GM12878 (cell line): ENCODE results near the gene TSHZ2. TPM values are rescaled to one million over a fixed set of nuclear protein-coding genes. Genes with fewer than 3 reads are reported as not detected.

ENCODE experiments used
- ATAC-seq: fragments of 200-7000 bp; cut with Tn5 transposase; 3 replicates; pipeline ENCODE4 v1.9.1; 2020; ENCODE audit warnings: mild to moderate bottlenecking, moderate library complexity
- BruUV-seq: library from RNA; stranded (reverse); fragments of 400-500 nt; replicated peaks from 2 replicates; lab custom pipeline; 2021; lab: Mats Ljungman, UMichigan
- CTCF ChIA-PET: fragments of 300-600 bp; sonication (Branson Sonifier 250); formaldehyde crosslinking; extraction: SDS; loops from one replicate; lab custom pipeline; 2021; ENCODE audit warnings: inconsistent platforms; lab: Yijun Ruan, JAX
- POLR2A ChIA-PET: fragments of 350-600 bp; formaldehyde crosslinking; extraction: SDS; loops from one replicate; lab custom pipeline; 2021; ENCODE audit warnings: inconsistent platforms; lab: Charles Lee
- RAD21 ChIA-PET: fragments of 300-600 bp; sonication (Branson Sonifier 250); formaldehyde crosslinking; loops from one replicate; lab custom pipeline; 2023; ENCODE audit warnings: antibody characterized with exemption; ENCODE audit not compliant: unreplicated experiment; lab: Charles Lee
- SMC1A ChIA-PET: fragments of 300-600 bp; sonication (Branson Sonifier 250); formaldehyde crosslinking; loops from one replicate; lab custom pipeline; 2023; ENCODE audit not compliant: unreplicated experiment, uncharacterized antibody; lab: Charles Lee
- DNase-seq: peaks from one replicate; pipeline ENCODE4 v3.0.0-alpha.2; 2011; ENCODE audit warnings: low read depth, low spot score
- FAIRE-seq: peaks from 3 replicates; lab custom pipeline; 2011; peaks lifted over from hg19 to GRCh38; lab: Jason Lieb, UNC
- H2AFZ ChIP-seq: 2 replicates; pipeline ENCODE4 v1.6.0; 2011; ENCODE audit warnings: low read depth, low read length, control low read depth; ENCODE audit not compliant: control insufficient read depth
- H3K27ac ChIP-seq: 2 replicates; pipeline ENCODE4 v1.5.1; 2011; ENCODE audit warnings: control low read depth; ENCODE audit not compliant: control insufficient read depth, insufficient read depth
- H3K27me3 ChIP-seq, 2 experiments: replicated peaks in 1 of 2; 2 replicates each; pipeline versions ENCODE4 v1.6.0 to v1.6.1; 2011; ENCODE audit warnings: low read length in 1 of 2; ENCODE audit not compliant: control insufficient read depth in 2 of 2, insufficient read depth in 2 of 2
- H3K36me3 ChIP-seq, 2 experiments: 2 replicates each; pipeline ENCODE4 v1.5.1; 2011; ENCODE audit warnings: low read length in 1 of 2; ENCODE audit not compliant: control insufficient read depth in 2 of 2, insufficient read depth in 2 of 2
- H3K4me1 ChIP-seq: 2 replicates; pipeline ENCODE4 v1.6.1; 2011; ENCODE audit warnings: mild to moderate bottlenecking, low read length, moderate library complexity, mixed read lengths; ENCODE audit not compliant: control insufficient read depth, insufficient read depth
- H3K4me2 ChIP-seq: 2 replicates; pipeline ENCODE4 v1.6.0; 2011; ENCODE audit warnings: control low read depth; ENCODE audit not compliant: control insufficient read depth, insufficient read depth
- H3K4me3 ChIP-seq: fragments of 200-600 bp; sonication (generic); 2 replicates; pipeline ENCODE4 v1.5.1; 2016
- H3K79me2 ChIP-seq: 2 replicates; pipeline ENCODE4 v1.6.0; 2011; ENCODE audit warnings: low read length; ENCODE audit not compliant: control insufficient read depth, insufficient read depth
- H3K9ac ChIP-seq: 2 replicates; pipeline ENCODE4 v1.8.0; 2011; ENCODE audit warnings: low read length, control low read depth, mixed read lengths; ENCODE audit not compliant: control insufficient read depth, insufficient read depth
- H3K9me3 ChIP-seq: replicated peaks from 3 replicates; pipeline ENCODE4 v1.5.1; 2011; ENCODE audit warnings: mild to moderate bottlenecking, low read length; ENCODE audit not compliant: control insufficient read depth, insufficient read depth
- H4K20me1 ChIP-seq: 2 replicates; pipeline ENCODE4 v1.6.0; 2011; ENCODE audit not compliant: control insufficient read depth, insufficient read depth
- BHLHE40 ChIP-seq, 2 experiments: fragments of 450-650 bp in 1 of 2; IDR thresholded peaks; 2 replicates each; pipeline ENCODE4 v1.6.1; 2011 to 2017; ENCODE audit warnings: low read depth in 2 of 2, borderline replicate concordance in 1 of 2, improper control_type of control experiment in 1 of 2, low read length in 1 of 2, mild to moderate bottlenecking in 1 of 2
- CBFB ChIP-seq: IDR thresholded peaks from 2 replicates; pipeline ENCODE4 v1.6.1; 2016; ENCODE audit warnings: antibody characterized with exemption, low read depth
- E4F1 ChIP-seq: fragments of 450-650 bp; IDR thresholded peaks from 2 replicates; pipeline ENCODE4 v1.6.1; 2018; ENCODE audit warnings: borderline replicate concordance, mild to moderate bottlenecking; ENCODE audit not compliant: partially characterized antibody
- EGR1 ChIP-seq, 2 experiments: IDR thresholded peaks; 1 replicate in 1 of 2; 2 replicates in 1 of 2; pipeline ENCODE4 v1.6.1; 2011 to 2012; ENCODE audit warnings: low read depth in 2 of 2, low read length in 2 of 2, borderline replicate concordance in 1 of 2, mild to moderate bottlenecking in 1 of 2, moderate library complexity in 1 of 2
- HDAC2 ChIP-seq: fragments of 200-600 bp; sonication (generic); IDR thresholded peaks from 2 replicates; pipeline ENCODE4 v1.6.1; 2017
- NFIC ChIP-seq: IDR thresholded peaks from 2 replicates; pipeline ENCODE4 v1.6.1; 2012; ENCODE audit warnings: low read depth, mild to moderate bottlenecking, inconsistent platforms, low read length, moderate library complexity
- NFYB ChIP-seq: IDR thresholded peaks from 2 replicates; pipeline ENCODE4 v1.6.1; 2011; ENCODE audit warnings: low read depth, mild to moderate bottlenecking, low read length, improper control_type of control experiment, moderate library complexity; ENCODE audit not compliant: insufficient read depth
- POLR2AphosphoS2 ChIP-seq: IDR thresholded peaks from 2 replicates; pipeline ENCODE4 v1.6.1; 2011; ENCODE audit warnings: low read depth, mild to moderate bottlenecking, low read length, improper control_type of control experiment, moderate library complexity
- SPI1 ChIP-seq: IDR thresholded peaks from 2 replicates; pipeline ENCODE4 v1.6.1; 2011; ENCODE audit warnings: low read depth, mild to moderate bottlenecking, low read length, moderate library complexity, borderline replicate concordance; ENCODE audit not compliant: insufficient read depth
- ZSCAN29 ChIP-seq: fragments of 450-650 bp; IDR thresholded peaks from 2 replicates; pipeline ENCODE4 v1.6.1; 2017; ENCODE audit warnings: mild to moderate bottlenecking, moderate library complexity
- WGBS: methylation state at CpG from one replicate; pipeline ENCODE4 v1.1.6; 2016; ENCODE audit warnings: low lambda C conversion rate; ENCODE audit not compliant: insufficient replicate concordance, insufficient coverage; ENCODE audit errors: missing lambda C conversion rate; 5-methylcytosine and 5-hydroxymethylcytosine counted together
- in situ Hi-C: fragments of 300-500 bp; cut with MboI; formaldehyde crosslinking; loops from 9 replicates; pipeline ENCODE4 v1.14.3; 2018; ENCODE audit warnings: mixed read lengths
- intact Hi-C: fragments of 100-400 bp; cut with micrococcal nuclease; formaldehyde crosslinking; loops from one replicate; pipeline ENCODE4 v1.14.2; 2022; ENCODE audit not compliant: unreplicated experiment
- polyA plus RNA-seq, 11 experiments: library from polyadenylated mRNA; depleted of rRNA in 4 of 11; unstranded in 6 of 11; stranded (reverse) in 5 of 11; fragments of >200 nt; fragmentation: Nextera tagmentation in 4 of 11; fragmentation: Illumina TruSeq in 1 of 11; extraction: Ambion mirVana in 4 of 11; extraction: Trizol in 1 of 11; gene quantifications; 1 replicate in 1 of 11; 2 replicates in 10 of 11; pipeline versions ENCODE4 v1.2.1 to v1.2.3, GENCODE V29; 2011 to 2016; ENCODE audit warnings: inconsistent platforms in 2 of 11, missing spikeins in 2 of 11, low read depth in 1 of 11
- total RNA-seq, 4 experiments: library from RNA; depleted of rRNA in 3 of 4; stranded (reverse); fragments of >200 nt in 3 of 4; fragmentation: Illumina TruSeq in 1 of 4; extraction: Trizol in 1 of 4; gene quantifications; 2 replicates each; pipeline versions ENCODE4 v1.2.1 to v1.2.3, GENCODE V29; 2013 to 2021
- TF ChIP-seq, protein P1 (sequence below): fragments of 150-350 bp; IDR thresholded peaks from 2 replicates; pipeline ENCODE4 v1.6.1; 2016; ENCODE audit warnings: low read depth, low read length
- TF ChIP-seq, protein P2 (sequence below): fragments of 450-650 bp; formaldehyde crosslinking; IDR thresholded peaks from 2 replicates; pipeline ENCODE4 v1.5.0; 2022; ENCODE audit warnings: mild to moderate bottlenecking, missing genetic modification characterization

TSHZ2 gene
- total and polyA plus RNA-seq, 10 of the 15 experiments (the other 5 are each of a cell fraction or from before 2014, with no cell fraction given), result 0.01 to 0.86 (median 0.13) TPM; not detected in 2

GRCh38 chr20:53527196-53527595 is 555.0 kb downstream of the TSHZ2 start (continued):
- TF ChIP-seq, protein P1, sequence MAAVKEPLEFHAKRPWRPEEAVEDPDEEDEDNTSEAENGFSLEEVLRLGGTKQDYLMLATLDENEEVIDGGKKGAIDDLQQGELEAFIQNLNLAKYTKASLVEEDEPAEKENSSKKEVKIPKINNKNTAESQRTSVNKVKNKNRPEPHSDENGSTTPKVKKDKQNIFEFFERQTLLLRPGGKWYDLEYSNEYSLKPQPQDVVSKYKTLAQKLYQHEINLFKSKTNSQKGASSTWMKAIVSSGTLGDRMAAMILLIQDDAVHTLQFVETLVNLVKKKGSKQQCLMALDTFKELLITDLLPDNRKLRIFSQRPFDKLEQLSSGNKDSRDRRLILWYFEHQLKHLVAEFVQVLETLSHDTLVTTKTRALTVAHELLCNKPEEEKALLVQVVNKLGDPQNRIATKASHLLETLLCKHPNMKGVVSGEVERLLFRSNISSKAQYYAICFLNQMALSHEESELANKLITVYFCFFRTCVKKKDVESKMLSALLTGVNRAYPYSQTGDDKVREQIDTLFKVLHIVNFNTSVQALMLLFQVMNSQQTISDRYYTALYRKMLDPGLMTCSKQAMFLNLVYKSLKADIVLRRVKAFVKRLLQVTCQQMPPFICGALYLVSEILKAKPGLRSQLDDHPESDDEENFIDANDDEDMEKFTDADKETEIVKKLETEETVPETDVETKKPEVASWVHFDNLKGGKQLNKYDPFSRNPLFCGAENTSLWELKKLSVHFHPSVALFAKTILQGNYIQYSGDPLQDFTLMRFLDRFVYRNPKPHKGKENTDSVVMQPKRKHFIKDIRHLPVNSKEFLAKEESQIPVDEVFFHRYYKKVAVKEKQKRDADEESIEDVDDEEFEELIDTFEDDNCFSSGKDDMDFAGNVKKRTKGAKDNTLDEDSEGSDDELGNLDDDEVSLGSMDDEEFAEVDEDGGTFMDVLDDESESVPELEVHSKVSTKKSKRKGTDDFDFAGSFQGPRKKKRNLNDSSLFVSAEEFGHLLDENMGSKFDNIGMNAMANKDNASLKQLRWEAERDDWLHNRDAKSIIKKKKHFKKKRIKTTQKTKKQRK, result no peak
- TF ChIP-seq ZSCAN29 (no peak), NFYB (no peak), NFIC (no peak)

- no peak overlapping the region for H2AFZ ChIP-seq
- FAIRE-seq, result no peak
- DNase-seq, result no peak
- SMC1A ChIA-PET, result no interaction called here
- H3K27ac ChIP-seq, result no peak overlapping the region
- no peaks in the 10 kb centered on the region for H3K79me2 ChIP-seq
- H4K20me1 ChIP-seq, result no peaks in the 10 kb centered on the region
- RAD21 ChIA-PET, result no interaction called here
- 28% methylated on average over 5 of the region's 5 CpGs for WGBS
- intact Hi-C loops, result loop anchor here (10.0 kb wide), 1 partner anchor 275 kb away; no protein-coding TSS in a partner anchor
- H3K9ac ChIP-seq, result no peak overlapping the region
- no TSS peak for BruUV-seq
- CTCF ChIA-PET, result no interaction called here
- no peaks in the 10 kb centered on the region for H3K27me3 ChIP-seq
- H3K9me3 ChIP-seq, result no peaks in the 10 kb centered on the region
- POLR2A ChIA-PET, result interaction anchor here (0.7 kb wide), 2 partner anchors 20 to 530 kb away, joined by 4 to 7 read pairs; no protein-coding TSS in a partner anchor
- in situ Hi-C loops, result no loop called here
- no peaks in the 10 kb centered on the region for H3K4me1 ChIP-seq
- no peak overlapping the region for H3K4me2 ChIP-seq
- no peaks in the 10 kb centered on the region for H3K36me3 ChIP-seq
- H3K4me3 ChIP-seq, result no peak overlapping the region
- ATAC-seq, result no peak
- no peak for TF ChIP-seq SPI1
- TF ChIP-seq CBFB, result no peak
- no peak for TF ChIP-seq EGR1 (IDR thresholded peaks at IDR 0.05; ENCODE audit: borderline replicate concordance in 1 of 2, low read depth in 2 of 2, low read length in 2 of 2)
- no peak for TF ChIP-seq E4F1
- TF ChIP-seq POLR2AphosphoS2, result no peak
- TF ChIP-seq, protein P2, sequence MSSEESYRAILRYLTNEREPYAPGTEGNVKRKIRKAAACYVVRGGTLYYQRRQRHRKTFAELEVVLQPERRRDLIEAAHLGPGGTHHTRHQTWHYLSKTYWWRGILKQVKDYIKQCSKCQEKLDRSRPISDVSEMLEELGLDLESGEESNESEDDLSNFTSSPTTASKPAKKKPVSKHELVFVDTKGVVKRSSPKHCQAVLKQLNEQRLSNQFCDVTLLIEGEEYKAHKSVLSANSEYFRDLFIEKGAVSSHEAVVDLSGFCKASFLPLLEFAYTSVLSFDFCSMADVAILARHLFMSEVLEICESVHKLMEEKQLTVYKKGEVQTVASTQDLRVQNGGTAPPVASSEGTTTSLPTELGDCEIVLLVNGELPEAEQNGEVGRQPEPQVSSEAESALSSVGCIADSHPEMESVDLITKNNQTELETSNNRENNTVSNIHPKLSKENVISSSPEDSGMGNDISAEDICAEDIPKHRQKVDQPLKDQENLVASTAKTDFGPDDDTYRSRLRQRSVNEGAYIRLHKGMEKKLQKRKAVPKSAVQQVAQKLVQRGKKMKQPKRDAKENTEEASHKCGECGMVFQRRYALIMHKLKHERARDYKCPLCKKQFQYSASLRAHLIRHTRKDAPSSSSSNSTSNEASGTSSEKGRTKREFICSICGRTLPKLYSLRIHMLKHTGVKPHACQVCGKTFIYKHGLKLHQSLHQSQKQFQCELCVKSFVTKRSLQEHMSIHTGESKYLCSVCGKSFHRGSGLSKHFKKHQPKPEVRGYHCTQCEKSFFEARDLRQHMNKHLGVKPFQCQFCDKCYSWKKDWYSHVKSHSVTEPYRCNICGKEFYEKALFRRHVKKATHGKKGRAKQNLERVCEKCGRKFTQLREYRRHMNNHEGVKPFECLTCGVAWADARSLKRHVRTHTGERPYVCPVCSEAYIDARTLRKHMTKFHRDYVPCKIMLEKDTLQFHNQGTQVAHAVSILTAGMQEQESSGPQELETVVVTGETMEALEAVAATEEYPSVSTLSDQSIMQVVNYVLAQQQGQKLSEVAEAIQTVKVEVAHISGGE, result no peak
- TF ChIP-seq HDAC2, result no peak
- TF ChIP-seq BHLHE40 (IDR thresholded peaks at IDR 0.05; ENCODE audit: borderline replicate concordance in 1 of 2, low read depth in 2 of 2, low read length in 1 of 2), result no peak
These were observed 557.5 kb downstream of the TSHZ2 start for GRCh38 chr20:53529658-53530057.
